ENCODE data around the gene PIK3R2. TPM values are rescaled to one million over a fixed set of nuclear protein-coding genes. Genes with fewer than 3 reads are reported as not detected.
A peak's percentile ranks its signal among the peaks of the same experiment; 100 is the strongest.

PIK3R2 gene
- total and polyA plus RNA-seq, 2 of the 13 experiments (the other 11 are each of a cell fraction or from before 2014, with no cell fraction given) = 18.6 to 25.3 TPM

DNA sequence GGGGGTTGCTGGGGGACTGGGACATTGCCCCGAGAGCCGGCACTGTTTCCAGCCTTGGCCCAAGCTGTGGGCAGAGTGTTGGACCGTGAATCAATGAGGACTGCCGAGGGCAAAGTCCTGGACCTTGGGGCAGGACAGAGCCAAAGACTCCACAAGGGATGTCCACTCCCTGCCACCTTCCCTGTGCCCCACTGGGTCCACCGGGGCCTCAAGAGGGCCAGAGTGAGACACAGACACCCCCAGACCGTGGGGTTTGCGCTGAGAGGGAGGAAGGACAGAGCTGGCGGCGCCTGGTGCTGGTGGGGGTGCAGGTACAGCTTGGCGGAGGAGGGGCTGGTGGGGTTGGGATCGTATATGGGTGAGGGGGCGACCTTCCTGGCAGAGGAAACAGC, 43.6 kb upstream of the PIK3R2 start:
- FAIRE-seq = peak; percentile 58
- in situ Hi-C loops (cut with HindIII; ENCODE audit: extremely low pct_ligation_motif_present, low pct_unique_long_range_greater_than_20kb) = no loop called here
- Histone ChIP-seq H3K27me3 (ENCODE audit: control insufficient read depth in 1 of 2, insufficient read depth in 2 of 2, low read length in 2 of 2) (no peaks in the 10 kb centered on the region), H3K4me1 (ENCODE audit: insufficient read depth, low read length) (peaks cover 46% of the 10 kb centered on the region), H3K36me3 (replicated peaks in 1 of 2; ENCODE audit: control insufficient read depth in 1 of 2, insufficient read depth in 2 of 2, low read length in 2 of 2) (0 out of 5 replicates have a peak, but pooled peaks cover 0 to 5% of the 10 kb centered on the region in 2 experiments), H3K79me2 (ENCODE audit: insufficient read depth, low read length) (no peaks in the 10 kb centered on the region), H3K9me3 (ENCODE audit: low read length) (no peaks in the 10 kb centered on the region), H3K4me3 (replicated peaks in 1 of 3; ENCODE audit: insufficient read depth in 1 of 3, low read depth in 2 of 3, low read length in 3 of 3) (peak overlapping the region; percentile 78 to 92 (median 88)), H2AFZ (ENCODE audit: low read length) (no peak overlapping the region), H3K27ac (ENCODE audit: extremely low read length, insufficient read depth, low read length) (peak overlapping the region; percentile 94), H4K20me1 (ENCODE audit: insufficient read depth, low read length) (no peaks in the 10 kb centered on the region), H3K9ac (ENCODE audit: insufficient read depth, low read depth, low read length) (peak overlapping the region; percentile 79), H3K4me2 (ENCODE audit: low read depth, low read length) (peak overlapping the region; percentile 93)
- peak; percentile 78 for ATAC-seq
- intact Hi-C loops (cut with micrococcal nuclease; ENCODE audit: unreplicated experiment) = no loop called here
- WGBS (ENCODE audit: low lambda C conversion rate) = 0% methylated on average over 3 of the region's 12 CpGs
- ChIA-PET POLR2A (interaction anchor here (0.5 to 2.7 kb wide), 21 partner anchors 8 to 219 kb away, joined by 3 to 18 read pairs (median 5); partner anchors contain the start of genes IFI30, IL12RB1, IQCN and JUND), CTCF (ENCODE audit: low intra/inter-chr PET ratio, low total read pairs) (no interaction called here)
- BruUV-seq (replicated peaks) = no TSS peak
- DNase-seq (ENCODE audit: low spot score) = peak; percentile 53
- TF ChIP-seq NFRKB (IDR thresholded peaks at IDR 0.05) (no peak), FOXO1 (CRISPR knock-in tag; IDR thresholded peaks at IDR 0.05) (no peak; the same call in 1 of the 2 replicates), TSC22D2 (CRISPR knock-in tag; IDR thresholded peaks at IDR 0.05; ENCODE audit: borderline replicate concordance) (no peak), HES4 (CRISPR knock-in tag; IDR thresholded peaks at IDR 0.05; ENCODE audit: borderline replicate concordance) (no peak), ZNF10 (CRISPR knock-in tag; IDR thresholded peaks at IDR 0.05; ENCODE audit: borderline replicate concordance, low read depth) (no peak), ZNF598 (CRISPR knock-in tag; IDR thresholded peaks at IDR 0.05; ENCODE audit: borderline replicate concordance) (no peak), SNRNP70 (IDR thresholded peaks at IDR 0.05; ENCODE audit: low read depth, low read length) (no peak), DNMT1 (CRISPR knock-in tag; IDR thresholded peaks at IDR 0.05) (no peak), GATAD1 (CRISPR knock-in tag; IDR thresholded peaks at IDR 0.05) (0 out of 2 replicates have a peak, but pooled peaks have one; percentile 32), KDM6A (CRISPR knock-in tag; IDR thresholded peaks at IDR 0.05; ENCODE audit: low read depth) (peak; percentile 30; the same call in 1 of the 2 replicates), ZNF143 (CRISPR knock-in tag; IDR thresholded peaks at IDR 0.05) (no peak), ZSCAN12 (CRISPR knock-in tag; IDR thresholded peaks at IDR 0.05) (no peak), PRDM15 (CRISPR knock-in tag; IDR thresholded peaks at IDR 0.05) (no peak), ZNF652 (CRISPR knock-in tag; IDR thresholded peaks at IDR 0.05; ENCODE audit: borderline replicate concordance, low read depth) (no peak), SRSF9 (IDR thresholded peaks at IDR 0.05; ENCODE audit: borderline replicate concordance, insufficient read depth, low read depth, low read length, poor library complexity, severe bottlenecking) (no peak), SMAD3 (CRISPR knock-in tag; IDR thresholded peaks at IDR 0.05) (no peak), ZNF225 (CRISPR knock-in tag; IDR thresholded peaks at IDR 0.05) (0 out of 2 replicates have a peak, but pooled peaks have one; percentile 6), ZNF335 (CRISPR knock-in tag; IDR thresholded peaks at IDR 0.05) (0 out of 2 replicates have a peak, but pooled peaks have one; percentile 42), ZMYM4 (CRISPR knock-in tag; IDR thresholded peaks at IDR 0.05) (peak; percentile 41; the same call in 1 of the 2 replicates), ZSCAN31 (CRISPR knock-in tag; IDR thresholded peaks at IDR 0.05; ENCODE audit: low read depth) (no peak), SALL1 (CRISPR knock-in tag; IDR thresholded peaks at IDR 0.05) (peak; percentile 79), RBM22 (optimal IDR thresholded peaks at IDR 0.05; ENCODE audit: low read length) (no peak)
